Measurements from ENCODE around the gene HEY2.

Gene HEY2

GRCh38 chr6:125745281-125746018 is 4.0 kb upstream of the HEY2 start:
- DNase-seq, result no peak

- no peak for DNase-seq
Observed at GRCh38 chr6:125746019-125746414, 3.4 kb upstream of the HEY2 start.

GRCh38 chr6:125746731-125747588 is 2.5 kb upstream of the HEY2 start:
- DNase-seq, result peak; percentile 62

DNA sequence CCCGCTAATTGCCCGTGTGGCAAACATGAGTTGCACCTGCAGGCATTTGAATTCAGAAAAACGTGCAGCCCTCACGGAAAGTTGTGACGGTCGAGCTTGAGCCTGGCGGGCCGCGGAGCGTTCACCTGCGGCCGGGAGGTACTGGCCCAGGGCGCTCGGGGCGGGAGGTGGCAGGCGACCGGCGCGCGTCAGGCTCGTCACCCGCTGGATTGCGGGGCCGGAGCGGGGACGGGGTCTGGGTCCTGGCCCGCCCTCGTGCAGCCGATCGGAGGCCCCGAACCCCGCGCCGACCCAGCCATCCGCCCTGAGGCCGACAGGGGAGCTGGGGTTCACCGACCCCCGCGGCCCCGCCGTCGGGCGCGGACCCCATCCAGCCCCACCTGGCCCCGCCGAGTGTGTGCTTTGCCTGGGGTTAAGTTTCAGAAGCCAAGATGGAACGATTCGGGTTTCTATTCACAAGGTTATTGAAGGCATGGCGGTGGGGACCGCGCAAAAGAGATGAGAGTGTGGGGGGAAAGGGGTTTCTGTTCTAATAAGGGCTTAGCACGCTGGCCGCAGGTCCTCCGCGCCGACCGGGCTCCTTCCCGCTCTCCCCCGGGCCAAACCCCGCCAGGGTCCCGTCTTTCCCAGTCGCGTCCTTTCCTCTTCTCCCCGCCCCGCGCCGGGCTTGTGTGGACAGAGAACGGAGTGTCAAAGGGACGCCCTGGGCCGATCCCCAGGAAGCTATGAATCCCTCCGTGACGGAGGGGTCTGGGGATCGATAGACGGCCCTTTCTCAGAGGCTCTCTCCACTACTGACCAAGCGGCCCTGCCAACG is 1.6 kb upstream of the HEY2 start:
- DNase-seq, result peak; percentile 12

DNA sequence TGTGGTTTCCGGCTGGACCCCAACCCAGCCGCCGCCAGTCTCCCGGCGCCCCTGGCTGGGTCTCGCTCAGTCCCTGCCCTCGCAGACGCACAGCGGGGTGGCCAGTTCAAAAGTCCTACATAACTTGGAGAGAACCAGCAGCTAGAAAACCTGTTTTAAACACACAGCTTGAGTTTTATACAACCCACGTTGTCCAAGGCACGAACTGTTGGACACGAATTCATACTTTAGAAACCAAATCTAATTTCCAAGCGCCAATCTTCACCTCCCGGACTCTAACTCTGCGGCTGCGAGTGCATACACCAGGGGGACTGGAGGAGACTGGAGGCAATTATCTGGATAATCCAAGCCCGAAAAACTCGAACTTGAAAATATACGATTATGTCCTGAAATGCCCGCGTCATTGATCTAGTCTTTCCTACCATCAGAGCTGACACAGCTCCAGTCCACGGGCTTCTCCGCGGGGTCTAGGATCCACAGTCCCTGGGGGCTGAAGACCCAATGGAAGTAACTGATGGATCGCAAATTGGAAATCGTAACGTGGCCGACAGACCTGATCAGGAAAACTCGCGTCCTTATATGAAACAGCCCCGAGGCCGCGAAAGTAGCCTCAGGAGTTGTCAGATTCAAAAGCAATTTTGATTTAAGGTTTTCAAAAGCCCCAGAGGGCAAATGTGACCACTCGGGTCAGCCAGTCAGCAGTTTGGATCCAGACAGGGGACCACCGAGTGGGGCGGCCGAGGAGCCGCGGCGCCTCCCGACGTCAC is 843 bp upstream of the HEY2 start:
- DNase-seq, result no peak

GRCh38 chr6:125749865-125750691 is 646 bp downstream of the HEY2 start:
- DNase-seq, result no peak

DNA sequence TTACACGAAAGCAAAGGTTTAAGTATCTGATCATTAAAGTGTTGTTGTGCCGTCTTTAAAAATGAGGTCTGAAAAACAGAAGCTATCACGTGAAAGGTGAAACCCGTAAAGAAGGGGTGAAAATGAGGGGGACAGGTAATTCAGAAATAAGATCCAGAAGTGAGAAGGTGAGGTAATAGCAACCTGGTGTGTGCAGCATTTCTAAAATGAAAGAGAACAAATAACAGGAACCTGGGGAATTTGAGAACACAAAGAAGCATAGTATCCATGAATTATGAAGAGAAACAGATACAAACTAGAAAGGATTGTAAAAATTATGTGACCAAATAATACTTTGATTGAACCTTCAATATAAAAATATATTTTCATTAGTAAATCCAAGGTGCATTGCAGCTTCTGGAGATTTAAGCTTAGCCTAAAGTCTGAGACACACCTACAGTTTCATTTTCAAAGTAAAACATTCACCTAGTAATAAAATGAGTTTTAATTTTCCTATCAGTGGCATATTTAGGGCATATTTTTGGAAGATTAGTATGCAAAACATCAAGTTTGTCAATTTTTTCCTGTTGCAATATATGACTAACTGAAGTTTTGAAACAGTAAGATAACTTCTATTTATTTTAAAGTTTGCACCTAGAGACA is 1.4 kb downstream of the HEY2 start:
- no peak for DNase-seq

- no peak for DNase-seq
Observed at GRCh38 chr6:125751334-125751916, 2.0 kb downstream of the HEY2 start.

- no peak for DNase-seq
Observed at GRCh38 chr6:125752773-125753172, 3.3 kb downstream of the HEY2 start.

DNA sequence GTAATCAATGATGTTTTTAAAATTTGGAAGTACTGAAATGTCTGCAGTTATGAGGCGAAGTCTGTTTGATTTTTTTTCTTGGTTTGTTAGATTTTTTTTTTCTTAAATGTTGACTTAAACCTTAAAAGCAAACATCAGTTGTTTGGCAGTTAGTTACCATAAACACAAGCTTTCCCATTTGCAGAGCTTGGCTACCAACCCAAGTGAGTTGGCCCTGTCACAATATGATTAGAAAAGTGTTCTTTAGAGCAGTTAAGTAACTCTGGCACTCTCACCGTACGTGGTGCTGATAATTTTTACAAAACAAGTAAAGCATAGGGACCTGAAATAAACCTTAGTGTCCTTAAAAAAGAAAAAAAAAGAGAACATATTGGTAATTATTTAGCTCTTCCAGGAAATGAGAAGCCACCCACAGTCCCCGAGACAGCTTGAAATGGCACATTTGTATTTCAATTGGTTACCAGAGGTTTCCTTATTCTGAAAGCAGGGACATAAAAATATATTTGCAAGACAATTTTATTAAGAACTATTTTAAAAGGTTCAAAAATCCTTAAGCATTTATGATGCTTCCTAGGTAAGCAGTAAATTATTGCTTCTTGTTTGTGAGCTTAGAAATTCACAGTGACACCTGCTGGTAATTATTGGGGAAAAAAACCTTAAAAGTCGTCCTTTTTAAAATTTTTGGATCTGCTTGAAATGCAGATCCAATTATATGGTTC is 3.9 kb downstream of the HEY2 start:
- no peak for DNase-seq

- no peak for DNase-seq
Observed at GRCh38 chr6:125753937-125754259, 4.5 kb downstream of the HEY2 start.

- no peak for DNase-seq
Observed at GRCh38 chr6:125754566-125754965, 5.1 kb downstream of the HEY2 start.

DNA sequence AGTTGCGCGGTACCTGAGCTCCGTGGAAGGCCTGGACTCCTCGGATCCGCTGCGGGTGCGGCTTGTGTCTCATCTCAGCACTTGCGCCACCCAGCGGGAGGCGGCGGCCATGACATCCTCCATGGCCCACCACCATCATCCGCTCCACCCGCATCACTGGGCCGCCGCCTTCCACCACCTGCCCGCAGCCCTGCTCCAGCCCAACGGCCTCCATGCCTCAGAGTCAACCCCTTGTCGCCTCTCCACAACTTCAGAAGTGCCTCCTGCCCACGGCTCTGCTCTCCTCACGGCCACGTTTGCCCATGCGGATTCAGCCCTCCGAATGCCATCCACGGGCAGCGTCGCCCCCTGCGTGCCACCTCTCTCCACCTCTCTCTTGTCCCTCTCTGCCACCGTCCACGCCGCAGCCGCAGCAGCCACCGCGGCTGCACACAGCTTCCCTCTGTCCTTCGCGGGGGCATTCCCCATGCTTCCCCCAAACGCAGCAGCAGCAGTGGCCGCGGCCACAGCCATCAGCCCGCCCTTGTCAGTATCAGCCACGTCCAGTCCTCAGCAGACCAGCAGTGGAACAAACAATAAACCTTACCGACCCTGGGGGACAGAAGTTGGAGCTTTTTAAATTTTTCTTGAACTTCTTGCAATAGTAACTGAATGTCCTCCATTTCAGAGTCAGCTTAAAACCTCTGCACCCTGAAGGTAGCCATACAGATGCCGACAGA is 9.9 kb downstream of the HEY2 start:
- no peak for DNase-seq

DNA sequence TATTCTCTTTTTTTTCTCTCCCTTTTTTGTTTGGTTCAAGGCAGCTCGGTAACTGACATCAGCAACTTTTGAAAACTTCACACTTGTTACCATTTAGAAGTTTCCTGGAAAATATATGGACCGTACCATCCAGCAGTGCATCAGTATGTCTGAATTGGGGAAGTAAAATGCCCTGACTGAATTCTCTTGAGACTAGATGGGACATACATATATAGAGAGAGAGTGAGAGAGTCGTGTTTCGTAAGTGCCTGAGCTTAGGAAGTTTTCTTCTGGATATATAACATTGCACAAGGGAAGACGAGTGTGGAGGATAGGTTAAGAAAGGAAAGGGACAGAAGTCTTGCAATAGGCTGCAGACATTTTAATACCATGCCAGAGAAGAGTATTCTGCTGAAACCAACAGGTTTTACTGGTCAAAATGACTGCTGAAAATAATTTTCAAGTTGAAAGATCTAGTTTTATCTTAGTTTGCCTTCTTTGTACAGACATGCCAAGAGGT is 10.6 kb downstream of the HEY2 start:
- DNase-seq, result no peak

- no peak for DNase-seq
Observed at GRCh38 chr6:125764121-125764671, 14.8 kb downstream of the HEY2 start.

DNA sequence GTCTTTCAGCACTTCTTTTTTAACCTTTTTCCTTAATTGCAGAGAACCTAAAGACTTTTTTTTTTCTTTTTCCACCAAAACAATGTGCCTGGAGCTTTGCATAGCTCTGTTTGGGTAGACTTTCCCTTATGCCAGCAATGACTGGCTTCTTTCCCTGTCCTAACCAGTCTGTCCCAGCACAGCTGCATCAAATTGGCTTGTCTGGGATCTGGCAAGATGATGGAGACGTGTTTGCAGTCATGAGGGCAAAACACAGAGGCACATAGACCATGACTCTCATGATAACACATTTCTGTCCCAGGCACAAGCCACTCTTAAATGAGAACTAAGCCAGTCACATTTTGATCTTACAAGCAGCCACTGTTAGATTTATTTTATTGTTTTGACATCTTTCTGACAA is 16.5 kb downstream of the HEY2 start:
- no peak for DNase-seq

- DNase-seq, result no peak
Observed at GRCh38 chr6:125766641-125767040, 17.2 kb downstream of the HEY2 start.

- no peak for DNase-seq
Observed at GRCh38 chr6:125769147-125769783, 19.8 kb downstream of the HEY2 start.
